HG03025 (cell line): ENCODE results near the gene TNS3.

Source experiments
- ATAC-seq: cut with Tn5 transposase; IDR thresholded peaks from one replicate; pipeline ENCODE4 v1.9.1; 2021; ENCODE audit warnings: mild to moderate bottlenecking, moderate library complexity; ENCODE audit not compliant: unreplicated experiment, low FRiP score

TNS3 gene

DNA sequence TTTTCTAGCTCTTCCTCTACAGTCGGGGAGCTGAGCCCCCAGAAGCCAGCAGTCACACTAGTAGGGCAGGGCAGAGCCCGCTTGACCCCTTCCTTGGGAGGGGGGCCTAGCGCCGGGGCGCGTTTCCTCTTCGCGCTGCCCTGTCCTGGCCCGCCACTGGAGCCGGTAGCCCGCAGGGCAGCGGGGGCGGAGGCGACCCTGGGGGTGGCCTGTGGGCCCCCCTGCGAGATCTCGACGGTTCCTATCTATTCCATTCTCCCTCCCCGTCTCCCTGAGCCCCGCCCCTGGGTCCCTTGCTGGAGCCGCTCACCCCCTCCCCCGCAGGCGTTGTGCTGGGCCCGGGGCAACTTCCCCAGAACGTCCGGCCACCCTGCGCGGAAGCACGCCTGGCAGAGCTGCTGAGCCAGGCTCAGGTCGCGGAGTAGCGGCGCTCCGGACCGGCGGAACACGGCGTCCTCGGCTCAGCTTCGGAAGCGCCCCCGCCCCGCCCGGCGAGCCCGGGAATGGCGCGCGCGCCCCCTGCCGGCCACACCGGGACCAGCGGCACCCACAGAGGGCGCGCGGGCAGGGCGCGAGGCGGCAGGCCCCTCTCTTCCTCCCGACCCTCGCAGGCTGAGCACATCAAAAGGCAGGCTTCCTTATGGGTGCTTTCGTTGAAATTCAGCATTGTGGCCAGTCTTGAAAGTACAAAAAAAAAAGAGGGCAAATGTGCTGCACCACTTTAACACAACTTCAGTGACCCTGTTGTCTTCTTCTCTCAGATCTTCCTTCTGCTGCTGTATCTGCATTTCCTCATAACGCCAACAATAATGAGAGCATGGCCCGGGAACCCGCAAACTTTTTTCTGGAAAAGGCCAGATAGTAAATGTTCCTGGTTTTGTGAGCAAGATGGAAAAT lies 327.6 kb downstream of the TNS3 start:
- no peak for ATAC-seq

DNA sequence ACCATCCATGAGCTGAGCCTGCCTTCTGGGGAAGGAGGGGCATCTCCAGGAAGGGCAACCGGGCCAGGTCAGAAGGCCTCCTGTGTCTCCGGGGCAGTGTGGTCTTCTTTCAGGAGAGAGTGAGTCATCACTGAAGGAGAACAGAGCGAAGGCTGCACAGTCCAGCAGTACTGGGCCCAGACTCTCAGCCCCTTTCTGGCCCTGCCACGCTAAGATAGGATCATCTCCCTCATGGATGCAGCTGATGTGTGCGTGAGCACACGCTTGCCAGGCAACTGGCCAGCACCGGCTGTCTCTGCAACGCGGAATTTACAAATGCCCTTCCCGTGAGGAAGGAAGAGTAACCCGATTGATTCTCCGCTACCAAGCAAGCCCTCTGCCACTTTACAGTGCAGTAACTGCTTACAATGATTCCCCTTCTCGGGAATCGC lies 328.2 kb downstream of the TNS3 start:
- ATAC-seq = no peak

GRCh38 chr7:47252675-47253074 lies 329.2 kb downstream of the TNS3 start:
- ATAC-seq = no peak

DNA sequence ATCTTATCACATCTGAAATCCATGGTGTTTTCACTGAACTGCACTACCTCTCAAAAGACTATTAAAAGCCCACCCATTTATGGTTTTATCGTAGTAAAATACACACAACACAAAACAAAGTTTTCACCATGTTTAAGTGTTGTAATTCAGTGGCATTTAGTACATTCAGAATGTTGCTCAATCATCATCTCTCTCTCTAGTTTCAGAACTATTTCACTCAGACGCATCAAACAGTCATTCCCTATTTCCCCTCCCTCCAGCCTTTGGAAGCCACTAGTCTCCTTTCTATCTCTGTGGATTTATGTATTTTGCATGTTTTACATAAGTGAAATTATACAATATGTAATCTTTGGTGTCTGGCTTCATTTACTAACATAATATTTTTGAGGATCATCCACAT lies 332.6 kb downstream of the TNS3 start:
- no peak for ATAC-seq

DNA sequence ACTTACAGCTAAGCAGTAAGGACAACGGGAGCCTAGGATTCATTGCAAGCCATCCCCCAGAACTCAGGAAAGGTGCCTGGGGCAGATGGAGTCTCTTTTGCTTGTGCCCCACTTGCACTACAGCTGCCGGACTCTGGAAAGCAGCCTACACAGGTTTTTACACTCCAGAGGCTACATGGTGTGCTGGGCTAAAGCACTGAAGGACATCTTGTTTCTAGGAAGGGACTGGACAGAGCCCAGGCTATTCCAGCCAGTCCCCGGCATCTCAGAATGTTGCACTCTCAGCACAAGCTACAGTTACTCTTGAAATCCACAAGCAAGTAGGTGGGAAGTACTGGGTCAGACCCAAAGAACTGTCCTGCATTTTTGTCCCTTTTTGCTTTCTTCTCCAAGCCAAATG lies 333.1 kb downstream of the TNS3 start:
- ATAC-seq = no peak

DNA sequence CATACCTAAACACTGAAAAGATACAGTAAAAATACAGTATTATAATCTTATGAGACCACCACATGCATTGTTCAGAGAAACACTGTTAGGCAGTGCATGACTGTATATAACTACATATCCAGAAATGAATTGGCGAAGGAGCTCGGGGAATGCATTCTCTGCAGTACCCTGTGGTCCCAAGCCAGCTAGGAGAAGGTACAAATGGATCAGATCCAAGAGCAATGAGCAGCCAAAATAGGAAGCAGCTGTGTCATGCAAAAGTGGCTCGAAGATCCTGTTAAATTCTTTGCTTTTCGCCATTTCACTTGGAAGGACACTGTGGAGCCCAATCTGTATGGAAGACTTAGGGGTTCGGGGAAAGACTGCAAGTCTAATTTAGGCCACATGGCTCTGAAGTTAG lies 334.8 kb downstream of the TNS3 start:
- no peak for ATAC-seq

DNA sequence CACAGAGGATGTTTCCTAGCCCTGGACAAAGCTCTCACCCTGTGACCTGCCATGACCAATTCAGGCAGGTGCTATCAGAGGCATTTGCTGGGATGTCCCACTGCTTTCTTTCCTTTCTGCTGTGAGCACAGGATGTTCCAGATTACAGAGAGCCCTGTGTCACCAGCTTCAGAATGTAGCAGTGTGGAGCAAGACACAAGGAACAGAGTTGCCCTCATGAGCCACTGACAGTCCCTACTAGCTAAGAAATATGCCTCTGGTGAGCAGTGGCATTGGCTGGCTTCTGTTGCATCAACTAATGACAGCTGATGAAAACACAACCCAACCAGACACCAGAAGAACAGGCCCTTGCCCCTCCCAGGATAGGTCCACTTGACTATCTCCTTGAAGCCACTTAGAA lies 337.2 kb downstream of the TNS3 start:
- ATAC-seq = no peak

DNA sequence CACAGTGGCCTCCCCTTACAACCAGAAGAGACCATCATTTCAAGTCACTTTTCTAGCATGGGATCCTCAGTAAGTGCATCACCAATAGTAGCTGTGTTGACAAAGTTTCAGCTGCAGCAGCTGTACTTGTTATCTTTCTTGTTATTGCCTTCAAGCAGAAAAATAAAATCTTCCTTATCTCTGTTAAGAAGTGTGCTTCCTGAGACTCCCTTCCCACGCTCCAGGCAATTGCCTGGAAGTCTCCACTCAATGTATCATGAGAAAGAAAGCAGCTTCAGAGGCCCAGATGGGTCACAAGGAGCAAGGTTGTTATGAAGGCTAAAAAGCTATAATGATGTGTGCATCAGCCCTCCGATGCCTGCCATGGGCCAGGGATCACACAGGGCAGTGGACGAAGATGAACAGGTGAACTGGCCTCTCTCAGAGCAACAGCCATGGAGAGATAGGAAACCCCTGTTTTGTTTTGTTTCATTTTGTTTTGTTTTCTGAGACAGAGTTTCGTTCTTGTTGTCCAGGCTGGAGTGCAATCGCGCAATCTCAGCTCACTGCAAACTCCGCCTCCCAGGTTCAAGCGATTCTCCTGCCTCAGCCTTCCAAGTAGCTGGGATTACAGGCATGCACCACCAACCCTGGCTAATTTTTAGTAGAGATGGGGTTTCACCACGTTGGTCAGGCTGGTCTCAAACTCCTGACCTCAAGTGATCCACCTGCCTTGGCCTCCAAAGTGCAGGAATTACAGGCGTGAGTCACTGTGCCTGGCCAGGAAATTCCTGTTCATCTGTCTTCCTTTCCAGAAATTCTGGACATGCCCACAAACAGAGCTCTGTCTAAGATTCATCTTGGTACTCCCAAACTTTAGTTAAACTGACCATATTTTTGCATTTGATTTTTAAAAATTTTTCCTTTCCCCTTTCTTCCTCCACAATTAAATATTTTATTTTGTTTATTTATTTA lies 340.5 kb downstream of the TNS3 start:
- ATAC-seq = no peak

DNA sequence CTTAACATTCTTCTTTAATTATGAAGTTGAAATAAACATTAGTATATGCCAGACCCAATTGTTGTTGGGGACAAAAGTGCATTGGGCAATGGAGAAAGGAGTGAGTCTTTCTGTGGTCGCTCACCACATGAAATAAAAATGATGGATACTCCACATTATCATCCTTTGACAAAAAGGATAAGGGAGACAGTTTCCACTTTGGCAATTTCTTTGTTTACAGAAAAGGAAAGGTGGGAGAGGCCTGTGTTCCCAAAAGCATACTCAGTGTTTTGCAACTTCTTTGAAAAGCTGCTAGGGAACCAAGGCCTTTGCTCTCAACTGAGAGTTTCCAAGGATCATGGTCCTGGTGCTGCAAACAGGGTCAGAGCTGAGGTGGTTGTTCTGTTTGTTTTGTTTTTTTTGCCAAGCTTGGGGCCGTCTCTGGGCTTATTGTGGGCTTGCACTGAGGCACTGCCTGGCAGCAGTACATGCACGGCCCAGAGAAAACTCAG lies 341.9 kb downstream of the TNS3 start:
- ATAC-seq = no peak

DNA sequence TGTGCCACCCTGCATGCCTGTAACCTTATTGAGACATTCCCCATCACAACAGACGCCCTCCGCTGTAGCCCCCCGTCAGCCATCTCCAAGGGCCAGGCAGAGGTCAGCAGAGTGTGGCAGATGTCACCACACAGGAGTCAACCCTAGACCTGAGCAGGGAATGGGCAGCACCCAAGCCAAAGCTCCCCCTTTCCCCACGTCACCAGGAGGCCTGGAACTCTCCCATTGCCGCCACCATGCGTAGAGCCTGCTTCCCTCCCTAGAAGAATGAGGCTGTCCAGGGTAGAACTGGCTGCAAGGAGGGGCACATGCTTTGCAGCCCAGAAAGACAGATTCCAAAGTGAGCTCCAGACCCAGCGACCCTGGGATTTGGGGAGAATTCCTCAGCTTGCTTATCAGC lies 342.9 kb downstream of the TNS3 start:
- ATAC-seq = no peak

DNA sequence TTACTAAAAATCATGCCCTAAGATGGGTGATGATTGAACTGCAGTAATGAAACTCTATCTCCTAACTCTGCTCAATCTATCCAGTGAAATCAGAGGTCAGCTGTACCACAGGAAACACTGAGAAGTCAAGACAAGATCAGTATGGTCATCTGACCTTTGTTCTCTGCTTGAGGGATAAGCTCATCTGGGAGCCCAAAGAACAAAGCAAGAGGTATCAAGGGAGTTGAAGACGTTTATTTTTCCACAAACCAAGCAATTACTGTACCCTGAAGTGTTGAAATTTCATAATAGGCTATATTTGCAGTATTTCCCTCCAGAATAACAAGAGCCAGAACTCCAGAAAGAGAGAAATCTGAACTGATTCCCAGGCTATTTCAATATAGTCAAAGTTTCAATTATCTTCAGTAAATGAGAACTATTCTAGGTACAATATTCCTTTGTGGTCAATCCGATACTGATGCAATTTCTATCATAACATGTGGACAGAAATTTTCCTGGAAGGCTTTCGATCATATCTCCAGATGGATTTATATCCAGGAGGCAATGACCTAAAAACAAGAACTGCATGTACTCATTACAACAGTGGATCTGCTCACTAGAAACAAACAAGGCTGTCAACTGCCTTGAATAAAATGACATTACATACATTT lies 345.3 kb downstream of the TNS3 start:
- ATAC-seq = no peak

GRCh38 chr7:47233996-47234395 lies 347.9 kb downstream of the TNS3 start:
- ATAC-seq = no peak

DNA sequence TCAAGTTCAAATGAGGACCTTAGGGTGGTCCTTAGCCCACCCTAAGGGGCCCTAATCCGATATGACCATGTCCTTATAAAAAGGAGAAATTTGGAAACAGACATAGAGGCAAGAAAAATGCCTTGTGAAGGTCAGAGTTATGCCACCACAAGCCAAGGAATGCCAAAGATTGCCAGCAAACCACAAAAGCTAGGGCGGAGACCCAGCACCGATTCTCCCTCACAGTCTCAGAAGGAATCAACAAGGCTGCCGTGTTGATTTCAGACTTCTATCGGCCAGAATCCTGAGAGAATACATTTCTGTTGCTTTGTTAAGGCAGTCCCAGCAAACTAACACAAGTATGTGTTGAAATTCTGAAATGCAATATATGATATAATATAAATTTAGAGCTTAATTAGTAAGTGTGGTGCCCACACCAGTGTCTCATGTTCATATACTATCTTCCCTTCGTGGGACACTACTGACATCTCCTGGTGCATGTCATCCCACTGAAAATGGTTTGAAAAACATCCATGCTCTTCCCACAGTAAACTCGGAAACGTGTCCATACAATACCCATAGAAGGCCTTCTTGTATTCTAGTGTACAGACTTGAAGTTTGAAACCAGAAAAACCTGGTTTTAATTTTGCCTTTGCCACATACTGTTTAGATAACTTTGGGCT lies 349.0 kb downstream of the TNS3 start:
- no peak for ATAC-seq

DNA sequence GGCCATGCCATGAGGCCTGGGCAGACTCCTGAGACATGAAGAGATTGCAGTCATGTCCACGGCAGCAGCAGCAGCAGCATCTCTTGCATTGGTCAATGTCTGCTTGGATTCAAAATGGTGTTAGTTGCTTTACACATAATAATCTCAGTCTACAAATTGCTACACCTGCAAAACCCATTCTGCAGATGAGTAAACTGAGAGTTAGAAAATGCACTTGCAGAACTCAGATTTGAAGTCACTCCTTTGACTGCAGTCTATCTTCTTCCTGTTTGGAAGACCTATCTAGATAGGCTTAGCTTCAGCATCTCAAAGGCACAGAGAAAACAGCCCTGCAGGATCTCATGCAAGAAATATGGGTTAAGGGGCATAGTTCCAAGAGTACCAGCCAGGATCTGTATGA lies 350.3 kb downstream of the TNS3 start:
- ATAC-seq = no peak

DNA sequence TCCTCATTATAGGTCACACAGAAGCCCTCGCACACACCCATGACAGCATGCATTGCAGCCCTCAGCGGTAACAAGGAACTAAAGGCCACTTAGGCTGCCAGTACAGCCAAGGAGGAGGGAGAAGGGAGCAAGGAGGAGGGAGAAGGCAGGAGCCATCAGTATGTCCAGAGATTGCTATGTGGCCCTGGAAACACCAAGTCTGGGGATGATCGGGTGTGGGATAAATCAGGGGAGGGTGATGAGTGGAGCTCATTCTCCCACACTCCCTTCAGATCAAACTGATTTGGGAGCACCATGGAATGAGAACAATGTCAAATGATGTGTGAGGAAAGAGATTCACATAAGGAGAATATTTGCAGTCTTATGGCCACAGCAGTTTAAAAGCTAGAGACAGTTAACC lies 350.9 kb downstream of the TNS3 start:
- no peak for ATAC-seq

DNA sequence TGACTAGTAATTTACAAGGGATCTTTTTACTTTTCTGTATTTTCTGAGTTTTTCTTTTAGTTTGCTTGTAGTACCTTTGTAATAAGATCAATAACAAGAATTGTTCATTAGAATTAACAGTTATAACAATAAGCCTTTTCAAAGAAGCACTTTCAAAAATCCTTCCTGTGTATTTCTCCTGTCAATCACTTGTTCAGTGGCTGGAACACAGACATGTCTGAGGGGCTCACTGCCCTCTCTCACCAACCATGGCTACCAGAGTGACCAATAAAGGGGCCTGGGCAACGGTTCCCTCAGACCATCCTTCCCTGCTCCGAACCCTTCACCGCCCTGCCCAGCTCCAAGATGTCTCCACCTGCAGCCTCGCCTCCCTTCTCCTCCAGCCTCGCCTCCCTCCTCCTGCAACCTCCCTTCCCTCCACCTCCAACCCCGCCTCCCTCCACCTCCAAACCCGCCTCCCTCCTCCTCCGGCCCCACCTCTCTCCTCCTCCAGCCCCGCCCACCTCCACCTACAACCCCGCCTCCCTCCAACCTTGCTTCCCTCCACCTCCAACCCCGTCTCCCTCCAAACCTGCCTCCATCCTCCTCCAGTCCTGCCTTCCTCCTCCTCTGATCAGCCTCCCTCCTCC lies 353.4 kb downstream of the TNS3 start:
- no peak for ATAC-seq

DNA sequence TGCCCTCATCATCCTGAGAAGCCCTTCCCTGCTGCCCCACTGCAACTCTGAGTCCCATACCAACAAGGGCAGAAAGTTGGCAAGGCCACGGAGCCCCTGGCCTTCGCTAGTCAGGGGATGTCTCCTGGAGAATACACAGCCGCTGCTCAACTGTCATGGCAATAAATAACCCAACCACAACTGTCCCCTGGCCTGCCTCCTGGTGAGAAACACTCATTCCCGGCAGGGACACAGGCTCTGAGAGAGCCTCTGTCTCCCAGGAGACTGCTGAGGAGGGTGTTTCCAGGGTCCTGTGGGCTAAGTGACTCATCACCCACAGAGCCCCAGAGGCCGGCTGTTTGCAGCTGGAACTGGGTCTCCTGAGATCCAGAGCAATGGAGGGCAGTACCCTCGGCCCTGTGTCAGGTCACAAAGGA lies 354.1 kb downstream of the TNS3 start:
- ATAC-seq = no peak

GRCh38 chr7:47226696-47227095 lies 355.2 kb downstream of the TNS3 start:
- ATAC-seq = no peak

DNA sequence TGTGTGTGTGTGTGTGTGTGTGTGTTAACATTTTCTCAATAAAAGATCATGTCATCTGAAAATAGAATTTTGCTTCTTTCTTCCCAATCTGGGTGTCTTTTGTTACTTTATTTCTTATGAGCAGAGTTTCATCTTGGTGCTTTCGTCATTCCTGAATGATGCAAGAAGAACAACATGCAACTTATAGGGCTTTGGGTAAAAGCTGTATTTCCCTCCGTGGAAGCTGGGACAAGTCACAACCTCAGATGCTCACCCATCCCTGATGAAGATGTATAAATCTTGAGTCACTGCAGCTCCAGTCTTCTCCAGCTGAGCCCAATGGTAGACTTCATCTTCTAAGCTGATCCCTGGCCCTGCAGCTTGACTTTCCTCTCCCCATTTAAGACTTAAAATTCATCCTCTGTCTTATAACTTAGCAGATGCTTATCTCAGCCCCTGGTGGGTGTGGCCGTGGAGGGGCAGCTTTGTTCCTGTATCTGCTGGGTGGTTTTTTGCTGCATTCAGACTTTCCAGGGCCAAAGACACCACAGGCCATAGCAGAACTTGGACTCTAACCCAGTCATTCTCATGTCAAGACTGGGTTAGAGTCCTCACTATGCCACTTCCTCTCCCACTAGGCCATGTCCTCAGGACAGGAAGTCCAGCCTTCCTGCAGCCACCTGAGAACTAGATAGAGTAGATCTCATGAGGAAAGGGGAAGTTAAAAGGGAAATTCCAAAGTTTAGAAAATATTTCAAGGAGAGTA lies 356.4 kb downstream of the TNS3 start:
- no peak for ATAC-seq
